H54 (cell line): ENCODE measurements around the gene KLHL29.
"Not testable (repeated sequence)": the region's sequence is repeated elsewhere in the genome, so short reads cannot be mapped to it uniquely, and the experiment has no call there.

Source experiments
- DNase-seq: peaks from one replicate; pipeline ENCODE4 v3.0.0; 2011; ENCODE audit warnings: low spot score, mixed read lengths; ENCODE audit not compliant: insufficient read length
- FAIRE-seq: peaks from 3 replicates; lab custom pipeline; 2011; peaks lifted over from hg19 to GRCh38; lab: Jason Lieb, UNC
- POLR2A ChIP-seq: IDR thresholded peaks from 2 replicates; pipeline ENCODE4 v1.6.1; 2011; ENCODE audit warnings: low read depth, mild to moderate bottlenecking, low read length

Gene KLHL29

GRCh38 chr2:23384551-23385343, at the start of gene KLHL29:
KLHL29 (plus strand) TSS chr2:23385179; CDS start chr2:23562197, 177,018 bp downstream.
- peak; percentile 92 for DNase-seq
- no peak for FAIRE-seq
- peak; percentile 78 for TF ChIP-seq POLR2A

GRCh38 chr2:23335550-23335949, 49.4 kb upstream of the KLHL29 start:
- FAIRE-seq: no peak
- no peak for DNase-seq
- no peak for TF ChIP-seq POLR2A

DNA sequence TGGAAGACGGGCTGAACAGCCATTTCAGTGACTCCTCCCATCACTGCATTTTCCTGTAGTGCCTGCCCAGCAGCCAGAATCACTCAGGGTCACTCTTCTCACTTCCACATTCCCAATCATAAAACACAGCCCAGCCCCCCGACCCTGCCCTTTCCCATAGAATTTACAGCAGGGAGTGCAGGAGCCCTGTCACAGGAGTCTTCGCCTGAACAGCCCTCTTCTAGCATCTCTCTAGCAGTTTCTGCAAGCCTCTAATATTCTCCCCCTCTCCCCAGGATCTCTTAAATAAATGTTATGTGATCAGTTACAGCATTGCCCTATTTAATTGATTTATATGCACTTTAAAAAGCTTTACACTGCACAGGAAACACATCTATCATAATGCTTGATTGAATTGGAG, 42.9 kb upstream of the KLHL29 start:
- no peak for TF ChIP-seq POLR2A
- DNase-seq: no peak
- FAIRE-seq: no peak

GRCh38 chr2:23346029-23346428, 39.0 kb upstream of the KLHL29 start:
- FAIRE-seq (no peak), DNase-seq (no peak)
- no peak for TF ChIP-seq POLR2A

DNA sequence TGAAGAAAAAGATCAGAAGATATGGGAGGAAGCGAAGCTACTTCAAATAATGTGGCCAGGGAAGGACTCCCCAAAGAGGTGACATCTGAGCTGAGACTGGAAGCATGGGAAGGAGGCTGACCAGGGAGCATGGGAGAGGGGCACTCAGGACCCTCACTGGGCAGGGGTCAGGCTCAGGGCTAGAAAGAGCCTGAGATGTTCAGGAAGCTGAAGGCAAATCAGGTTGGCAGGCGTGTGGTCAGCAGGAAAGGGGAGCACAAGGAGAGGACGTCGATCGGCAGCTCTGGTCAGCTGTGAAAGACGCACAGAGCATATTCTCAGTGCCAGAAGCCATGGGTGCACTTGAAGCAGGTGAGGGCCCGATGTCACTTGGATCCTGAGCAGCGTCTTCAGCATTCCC, 38.2 kb upstream of the KLHL29 start:
- TF ChIP-seq POLR2A: no peak
- DNase-seq (no peak), FAIRE-seq (no peak)

DNA sequence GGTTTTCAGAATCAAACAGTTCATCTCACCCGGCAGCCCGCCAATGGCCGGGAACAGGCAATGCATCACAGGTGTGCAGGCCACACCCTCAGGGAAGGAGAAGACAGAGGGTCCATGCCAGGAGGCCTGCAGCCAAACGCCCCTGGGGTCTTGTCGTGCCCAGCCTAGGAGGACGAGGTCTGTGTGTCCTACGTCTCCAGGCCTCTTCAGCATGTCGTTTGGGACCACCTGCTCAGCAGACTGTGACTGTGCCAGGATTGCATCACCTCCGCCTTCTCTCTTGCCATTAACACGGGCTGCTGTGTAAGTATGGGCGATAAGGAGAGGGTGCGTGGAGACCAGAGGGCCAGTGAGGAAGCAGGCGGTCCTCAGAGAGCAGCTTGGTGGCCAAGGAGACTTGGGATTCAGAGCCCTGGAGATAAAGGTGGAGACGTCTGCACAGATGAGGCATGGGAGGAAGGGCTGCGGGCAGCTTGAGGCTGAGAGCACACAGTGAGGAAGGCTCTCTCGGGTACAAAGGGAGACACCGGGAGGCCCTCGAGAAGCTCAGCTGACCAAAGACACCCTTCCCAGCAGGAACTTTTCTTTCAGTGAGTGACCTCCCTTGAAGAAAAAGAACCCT, 37.4 kb upstream of the KLHL29 start:
- TF ChIP-seq POLR2A: no peak
- DNase-seq: no peak
- FAIRE-seq: no peak

- FAIRE-seq, DNase-seq: not testable (repeated sequence)
These were observed 36.9 kb upstream of the KLHL29 start for GRCh38 chr2:23348093-23348481.

- TF ChIP-seq POLR2A: no peak
These were observed 35.5 kb upstream of the KLHL29 start for GRCh38 chr2:23349508-23349907.

DNA sequence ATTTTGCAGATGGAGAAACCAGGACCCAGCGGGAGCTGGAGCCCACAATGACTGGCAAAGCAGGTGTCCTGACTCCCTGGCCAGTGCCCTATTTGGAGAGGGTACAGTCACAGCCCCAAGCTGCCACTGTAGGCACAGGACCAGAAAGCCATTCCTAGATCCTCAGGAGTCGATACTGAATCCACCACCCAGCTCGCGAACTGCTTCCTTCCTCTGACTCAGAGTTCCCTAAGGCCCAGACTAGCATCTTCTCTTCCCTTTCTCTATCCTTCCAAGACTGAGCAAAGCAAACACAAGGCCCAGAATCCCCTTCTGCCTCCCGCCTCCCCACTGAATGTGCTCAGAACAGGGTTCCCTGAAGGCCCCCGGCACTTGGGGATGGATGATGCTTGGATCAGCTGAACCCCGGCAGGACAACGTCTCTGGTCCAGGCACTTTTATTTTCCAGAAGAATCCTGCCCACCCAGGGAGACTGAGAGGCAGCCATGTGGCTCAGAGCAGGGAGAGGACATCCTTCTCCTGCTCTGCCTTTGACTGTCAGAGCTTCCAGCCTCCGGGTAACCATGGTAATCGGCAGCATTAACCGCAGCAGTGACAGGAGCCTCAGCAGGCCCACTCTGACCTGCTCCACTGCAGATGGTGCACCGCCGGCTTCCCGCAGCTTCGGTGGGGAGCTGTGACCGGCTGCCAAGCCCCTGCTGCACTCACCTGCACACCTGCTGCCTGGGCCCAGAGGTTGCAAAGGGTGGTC, 34.8 kb upstream of the KLHL29 start:
- no peak for FAIRE-seq
- DNase-seq: no peak
- no peak for TF ChIP-seq POLR2A

More at GRCh38 chr2:23349508-23349907, 35.5 kb upstream of the KLHL29 start:
- FAIRE-seq (no peak), DNase-seq (no peak)

DNA sequence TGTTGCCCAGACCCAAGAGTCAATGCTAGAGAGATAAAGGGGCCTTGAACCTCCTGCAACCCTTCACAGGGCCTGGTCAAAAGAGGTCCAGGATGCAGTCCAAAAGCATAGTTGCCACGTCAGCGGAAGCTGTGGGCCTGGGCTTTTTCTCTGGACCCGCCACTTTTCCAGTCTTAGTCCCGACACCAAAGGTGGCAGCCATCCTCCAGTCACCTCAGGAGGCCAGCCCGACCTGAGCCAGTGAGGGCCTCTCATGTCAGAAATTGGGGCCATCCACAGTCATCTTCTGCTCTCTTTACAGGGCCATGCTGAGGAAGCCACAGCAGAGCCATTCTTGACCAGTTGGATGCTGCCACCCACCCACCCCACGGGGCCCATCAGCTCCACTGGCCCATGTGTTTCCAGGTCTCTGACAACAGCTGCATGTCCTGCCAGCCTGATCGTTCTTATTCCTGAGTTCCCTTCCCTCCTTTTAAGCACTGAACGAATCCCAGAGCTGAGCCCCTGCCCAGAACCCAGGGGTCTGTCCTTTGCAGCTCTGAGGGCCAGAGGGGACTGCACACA, 34.1 kb upstream of the KLHL29 start:
- no peak for DNase-seq
- TF ChIP-seq POLR2A: no peak
- no peak for FAIRE-seq

DNA sequence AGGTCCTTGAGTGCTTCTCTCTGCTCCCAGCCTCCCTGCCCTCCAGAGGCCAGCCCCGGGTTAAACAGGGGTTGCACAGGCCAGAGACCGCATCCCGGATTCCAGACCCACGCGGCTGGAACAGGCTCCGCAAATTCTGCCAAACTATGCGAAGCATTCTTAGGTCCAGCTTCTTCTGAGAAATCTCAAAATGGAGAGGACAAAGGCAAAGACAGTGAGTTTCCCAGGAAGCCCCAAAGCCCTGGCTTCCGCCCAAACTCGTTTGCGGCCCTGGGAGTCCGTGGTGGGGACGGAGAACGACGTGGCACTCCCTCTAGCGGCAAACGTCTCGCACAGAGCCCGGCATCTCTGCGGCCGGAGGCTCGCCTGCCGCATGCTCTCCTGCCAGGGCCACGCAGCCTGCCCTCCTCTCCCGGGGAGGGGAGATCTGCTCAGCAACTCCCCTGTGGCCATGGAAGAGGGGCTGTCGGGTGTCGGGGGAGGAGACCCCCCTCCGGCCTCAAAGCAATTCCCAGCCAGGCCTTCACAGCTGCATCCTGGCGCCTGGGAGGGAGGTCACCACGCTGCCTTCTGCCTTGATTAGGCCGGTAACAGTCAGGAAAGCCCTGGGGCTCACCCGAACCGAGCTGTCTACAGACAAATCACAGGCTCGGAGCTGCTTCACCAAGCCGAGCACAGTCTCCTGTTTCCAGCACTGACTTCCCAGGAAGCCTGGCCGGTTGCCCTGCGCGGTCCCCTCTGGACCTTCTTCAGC, 33.4 kb upstream of the KLHL29 start:
- DNase-seq: peak; percentile 65
- no peak for FAIRE-seq
- TF ChIP-seq POLR2A: no peak

DNA sequence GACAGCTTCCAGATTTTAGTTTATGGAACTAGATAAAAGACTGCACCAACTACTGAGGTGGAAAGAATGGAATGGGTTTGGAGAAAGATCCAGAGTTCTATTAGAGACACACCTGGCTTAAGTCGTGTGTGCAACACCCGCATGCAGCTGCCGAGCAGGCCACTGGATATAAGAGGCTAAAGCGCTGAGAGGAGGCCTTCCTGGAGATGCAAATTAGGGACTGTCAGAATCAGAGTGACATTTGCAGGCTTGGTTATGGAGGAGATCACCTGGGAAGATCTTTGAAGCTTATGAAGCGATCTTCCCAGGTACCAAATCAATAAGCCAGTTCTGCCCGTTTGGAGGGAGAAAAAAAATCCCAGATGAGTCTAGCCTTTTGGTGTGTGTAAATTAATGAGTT, 30.4 kb upstream of the KLHL29 start:
- no peak for DNase-seq
- no peak for TF ChIP-seq POLR2A
- no peak for FAIRE-seq

DNA sequence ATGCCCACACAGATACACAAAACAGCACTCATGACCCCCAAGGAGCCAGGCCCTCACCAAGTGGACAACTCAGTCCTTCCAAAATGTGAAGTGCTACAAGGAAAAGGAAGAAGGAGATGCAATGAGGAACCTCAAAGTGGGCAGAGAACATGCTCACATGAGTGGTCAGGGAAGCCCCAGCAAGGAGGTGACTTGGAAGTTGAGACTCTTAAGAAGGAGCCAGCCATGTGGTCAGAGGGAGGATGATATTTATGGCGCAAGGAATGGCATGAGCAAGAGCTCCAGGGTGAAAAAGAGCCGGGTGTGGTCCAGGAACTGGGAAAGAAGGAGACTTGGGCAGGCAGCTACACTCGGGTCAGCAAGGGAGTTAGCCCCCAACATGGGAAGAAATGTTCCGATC, 30.0 kb upstream of the KLHL29 start:
- DNase-seq: no peak
- no peak for FAIRE-seq
- no peak for TF ChIP-seq POLR2A
